Stimulated activated naive B cell treated with anti-CD40 and anti-IgM and Interleukin-4, amounts not matched to agents 10 μg/mL and 1 μg/mL and 100 μg/mL, for 72 hours (primary cell): ENCODE results near the gene AOPEP.

Experiments used
- ATAC-seq, 2 donors: fragments of 150-1000 bp; cut with Tn5 transposase; replicated peaks; 2 replicates each; pipeline ENCODE4 v1.10.0; 2021; ENCODE audit warnings: moderate library complexity in 1 of 2
- DNase-seq: peaks from one replicate; pipeline ENCODE4 v3.0.0; 2021
- H3K27ac Mint-ChIP-seq: one replicate; pipeline ENCODE4 v1.8.0; 2022; ENCODE audit warnings: mild to moderate bottlenecking, mixed read lengths
- H3K27me3 Mint-ChIP-seq, 2 donors: one replicate each; pipeline ENCODE4 v1.8.0; 2022; ENCODE audit warnings: mixed read lengths in 2 of 2
- H3K36me3 Mint-ChIP-seq, 2 donors: one replicate each; pipeline ENCODE4 v1.8.0; 2022; ENCODE audit warnings: mixed read lengths in 2 of 2, mild to moderate bottlenecking in 1 of 2
- H3K4me1 Mint-ChIP-seq, 2 donors: one replicate each; pipeline ENCODE4 v1.8.0; 2022; ENCODE audit warnings: mixed read lengths in 2 of 2, mild to moderate bottlenecking in 1 of 2
- H3K4me3 Mint-ChIP-seq, 2 donors: one replicate each; pipeline ENCODE4 v1.8.0; 2022; ENCODE audit warnings: mild to moderate bottlenecking in 2 of 2, mixed read lengths in 2 of 2, moderate library complexity in 1 of 2
- H3K9me3 Mint-ChIP-seq, 2 donors: one replicate each; pipeline ENCODE4 v1.8.0; 2022; ENCODE audit warnings: mixed read lengths in 2 of 2, mild to moderate bottlenecking in 1 of 2

The AOPEP gene

DNA sequence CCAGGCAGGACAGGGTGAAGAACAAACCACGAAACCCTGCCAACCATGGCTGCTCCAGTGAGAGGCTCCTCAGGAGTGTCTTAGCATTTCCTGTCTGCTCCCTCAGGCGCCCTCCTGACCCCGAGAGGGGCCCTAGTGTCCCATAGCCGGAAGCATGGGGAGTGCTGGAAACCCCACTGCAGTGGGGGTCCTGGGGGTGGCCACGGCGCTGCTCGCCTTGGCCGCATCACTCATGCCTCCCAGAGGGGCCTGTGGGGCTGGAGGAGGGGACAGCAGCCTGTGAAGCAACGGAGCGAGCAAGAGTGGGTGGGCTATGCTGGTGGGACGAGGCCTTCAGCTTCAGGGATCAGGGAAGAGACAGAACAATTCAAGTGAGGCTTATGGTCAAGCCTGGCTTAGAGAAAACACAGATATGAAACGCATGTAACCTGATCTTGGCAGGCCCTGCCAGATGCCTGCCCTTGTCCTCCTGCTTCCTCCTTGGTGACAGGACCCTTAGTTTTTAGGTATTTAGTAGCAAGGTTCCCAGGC, 372.0 kb downstream of the AOPEP start:
- no peaks in the 10 kb centered on the region for H3K9me3 Mint-ChIP-seq
- DNase-seq (no peak), ATAC-seq (no peak)
- no peak overlapping the region for H3K4me3 Mint-ChIP-seq
- no peak overlapping the region for H3K27ac Mint-ChIP-seq
- H3K27me3 Mint-ChIP-seq: no peaks in the 10 kb centered on the region
- H3K4me1 Mint-ChIP-seq: no peaks in the 10 kb centered on the region
- peaks cover 17 to 27% of the 10 kb centered on the region in 2 donors for H3K36me3 Mint-ChIP-seq

DNA sequence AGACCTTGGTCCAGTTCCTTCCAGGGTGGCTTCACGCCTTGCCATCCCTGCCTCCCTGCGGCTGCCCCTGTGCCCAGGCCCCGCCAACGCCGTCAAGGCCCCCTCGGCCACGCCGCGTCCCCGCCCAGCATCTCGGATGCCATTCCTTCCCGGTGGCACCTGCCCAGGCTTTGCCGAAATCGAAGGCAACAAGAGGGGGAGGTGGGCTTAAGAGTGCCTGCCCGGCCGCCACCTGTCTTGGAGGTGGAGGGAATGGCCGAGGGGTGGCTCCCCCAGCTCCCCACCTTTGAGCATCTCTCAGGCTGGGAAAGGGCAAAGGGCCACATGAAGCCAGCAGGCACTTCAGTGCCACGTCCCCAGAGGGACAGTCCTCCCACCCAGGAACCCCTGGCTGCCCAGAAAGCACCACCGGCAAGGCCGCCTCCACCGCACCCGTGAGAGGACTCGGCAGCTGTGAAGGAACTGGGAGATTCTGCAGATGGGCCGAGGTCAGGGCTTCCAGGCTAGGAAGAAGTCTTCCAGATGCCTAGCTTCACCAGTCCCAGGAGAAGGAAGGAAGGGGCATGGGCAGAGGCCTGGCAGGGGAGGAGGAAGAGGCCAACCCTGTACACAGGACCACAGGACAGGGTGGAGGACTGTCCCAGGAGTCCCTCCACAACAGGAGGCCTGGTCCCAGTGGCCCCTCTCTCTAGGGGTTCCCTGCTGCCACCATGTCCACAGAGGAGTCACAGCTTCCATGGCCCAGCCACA, 373.0 kb downstream of the AOPEP start:
- Mint-ChIP-seq H3K4me1 (no peaks in the 10 kb centered on the region), H3K27ac (no peak overlapping the region), H3K4me3 (no peak overlapping the region), H3K9me3 (no peaks in the 10 kb centered on the region), H3K36me3 (peaks cover 18 to 29% of the 10 kb centered on the region in 2 donors), H3K27me3 (no peaks in the 10 kb centered on the region)
- DNase-seq (no peak), ATAC-seq (no peak)

DNA sequence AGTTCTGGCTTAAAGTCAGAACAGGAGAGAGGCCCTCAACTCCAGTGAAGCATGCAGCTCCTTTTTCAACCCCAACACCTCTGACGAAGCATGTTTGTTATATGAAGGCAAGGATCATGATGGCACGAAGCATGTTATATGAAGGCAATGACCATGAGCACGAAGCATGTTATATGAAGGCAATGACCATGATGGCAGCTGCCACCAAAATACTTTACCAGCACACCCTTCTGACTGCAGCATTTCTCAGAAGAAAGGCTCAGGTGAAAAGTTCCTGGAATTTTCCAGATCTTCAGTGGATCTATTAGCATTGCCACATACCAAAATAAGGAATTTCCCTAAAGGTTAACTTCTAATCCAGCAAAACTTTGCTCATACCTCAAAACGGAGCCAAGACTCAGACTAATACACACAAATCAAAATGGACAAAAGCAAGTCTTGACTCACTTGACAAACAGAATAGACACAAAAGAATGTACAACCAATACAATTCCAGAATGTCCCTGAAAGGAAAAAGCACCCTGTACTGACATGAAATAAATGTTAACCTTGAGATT, 373.6 kb downstream of the AOPEP start:
- H3K27me3 Mint-ChIP-seq: no peaks in the 10 kb centered on the region
- H3K9me3 Mint-ChIP-seq: no peaks in the 10 kb centered on the region
- DNase-seq: no peak
- H3K4me1 Mint-ChIP-seq: no peaks in the 10 kb centered on the region
- no peak overlapping the region for H3K4me3 Mint-ChIP-seq
- no peak for ATAC-seq
- H3K27ac Mint-ChIP-seq: no peak overlapping the region
- H3K36me3 Mint-ChIP-seq: peaks cover 16 to 28% of the 10 kb centered on the region in 2 donors

GRCh38 chr9:95101326-95101725, 374.8 kb downstream of the AOPEP start:
- no peaks in the 10 kb centered on the region for H3K9me3 Mint-ChIP-seq
- H3K27ac Mint-ChIP-seq: no peak overlapping the region
- H3K36me3 Mint-ChIP-seq: peaks cover 14 to 28% of the 10 kb centered on the region in 2 donors
- H3K4me1 Mint-ChIP-seq: no peaks in the 10 kb centered on the region
- no peak for DNase-seq
- no peak for ATAC-seq
- H3K4me3 Mint-ChIP-seq: no peak overlapping the region
- no peaks in the 10 kb centered on the region for H3K27me3 Mint-ChIP-seq

DNA sequence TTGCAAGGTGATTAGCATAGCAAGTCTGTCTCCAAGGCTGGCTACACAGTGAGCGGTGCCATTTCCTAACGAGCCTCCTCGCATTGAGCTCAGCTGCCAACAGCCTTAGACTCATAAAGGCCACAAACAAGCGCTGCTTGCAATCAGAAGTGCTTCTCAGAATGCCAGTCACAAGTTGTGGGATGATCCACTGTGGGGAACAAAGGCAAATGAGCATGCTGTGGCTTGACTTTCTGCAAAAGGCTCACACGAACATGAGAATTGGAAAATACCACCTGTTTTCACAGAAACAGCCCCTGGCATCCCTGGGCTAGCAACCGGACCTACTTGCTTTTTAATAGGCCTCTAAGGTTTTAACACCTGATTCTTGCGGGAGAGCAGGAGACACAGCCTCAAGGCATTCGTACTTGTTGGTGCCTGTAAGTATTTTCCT, 375.5 kb downstream of the AOPEP start:
- Mint-ChIP-seq H3K4me3 (no peak overlapping the region), H3K27ac (no peak overlapping the region), H3K36me3 (peaks cover 17 to 32% of the 10 kb centered on the region in 2 donors), H3K9me3 (no peaks in the 10 kb centered on the region), H3K4me1 (no peaks in the 10 kb centered on the region), H3K27me3 (no peaks in the 10 kb centered on the region)
- ATAC-seq (no peak), DNase-seq (no peak)

DNA sequence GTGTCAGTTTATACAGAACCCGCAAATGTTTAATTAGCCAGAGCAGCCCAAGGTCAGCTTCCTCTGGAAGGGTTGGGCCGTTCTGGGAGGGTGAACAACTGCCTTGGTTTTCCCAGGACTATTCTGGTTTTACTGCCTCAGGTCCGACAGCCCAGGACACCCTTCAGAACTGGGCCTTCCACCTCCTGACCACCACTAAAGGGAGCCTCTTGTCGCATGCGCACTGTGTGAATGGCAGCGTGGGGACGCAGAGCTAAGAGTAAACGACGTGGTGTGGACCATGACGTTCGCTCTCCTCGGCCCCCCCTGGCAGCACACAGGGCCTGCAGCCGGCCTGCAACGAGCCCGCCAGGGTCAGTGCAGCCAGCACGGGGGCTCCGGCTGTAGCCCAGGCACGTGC, 376.1 kb downstream of the AOPEP start:
- no peak overlapping the region for H3K4me3 Mint-ChIP-seq
- peaks cover 18 to 31% of the 10 kb centered on the region in 2 donors for H3K36me3 Mint-ChIP-seq
- no peak overlapping the region for H3K27ac Mint-ChIP-seq
- no peak for DNase-seq
- ATAC-seq: no peak
- H3K9me3 Mint-ChIP-seq: no peaks in the 10 kb centered on the region
- H3K27me3 Mint-ChIP-seq: no peaks in the 10 kb centered on the region
- no peaks in the 10 kb centered on the region for H3K4me1 Mint-ChIP-seq

DNA sequence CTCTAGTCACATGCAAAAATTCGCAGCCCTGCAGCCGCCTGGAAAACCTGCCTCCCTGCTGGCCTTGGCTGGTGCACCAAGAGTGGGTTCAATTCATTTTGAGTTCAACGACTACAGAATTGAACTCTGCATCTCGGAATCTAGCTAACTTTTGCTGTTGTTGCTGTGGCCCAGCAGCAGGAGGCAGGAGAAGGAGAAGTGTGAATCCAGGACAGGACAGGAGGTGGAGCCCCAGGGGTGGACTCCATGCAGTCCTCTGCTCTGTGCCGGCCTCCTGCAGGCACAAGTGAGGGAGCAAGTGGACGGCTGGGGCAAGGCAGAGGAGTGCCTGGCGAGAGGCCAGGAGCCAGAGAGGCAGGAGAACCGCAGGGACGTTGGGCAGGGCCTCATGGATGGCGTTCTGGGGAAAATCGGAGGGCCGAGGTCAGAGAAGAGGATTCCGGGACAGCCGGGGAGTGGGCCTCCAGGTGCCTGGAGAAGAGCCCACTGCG, 376.8 kb downstream of the AOPEP start:
- no peaks in the 10 kb centered on the region for H3K27me3 Mint-ChIP-seq
- peaks cover 16 to 31% of the 10 kb centered on the region in 2 donors for H3K36me3 Mint-ChIP-seq
- peak overlapping the region; percentile 76 for H3K27ac Mint-ChIP-seq
- no peak overlapping the region for H3K4me3 Mint-ChIP-seq
- ATAC-seq: no peak
- DNase-seq: no peak
- H3K9me3 Mint-ChIP-seq: no peaks in the 10 kb centered on the region
- H3K4me1 Mint-ChIP-seq: no peaks in the 10 kb centered on the region

DNA sequence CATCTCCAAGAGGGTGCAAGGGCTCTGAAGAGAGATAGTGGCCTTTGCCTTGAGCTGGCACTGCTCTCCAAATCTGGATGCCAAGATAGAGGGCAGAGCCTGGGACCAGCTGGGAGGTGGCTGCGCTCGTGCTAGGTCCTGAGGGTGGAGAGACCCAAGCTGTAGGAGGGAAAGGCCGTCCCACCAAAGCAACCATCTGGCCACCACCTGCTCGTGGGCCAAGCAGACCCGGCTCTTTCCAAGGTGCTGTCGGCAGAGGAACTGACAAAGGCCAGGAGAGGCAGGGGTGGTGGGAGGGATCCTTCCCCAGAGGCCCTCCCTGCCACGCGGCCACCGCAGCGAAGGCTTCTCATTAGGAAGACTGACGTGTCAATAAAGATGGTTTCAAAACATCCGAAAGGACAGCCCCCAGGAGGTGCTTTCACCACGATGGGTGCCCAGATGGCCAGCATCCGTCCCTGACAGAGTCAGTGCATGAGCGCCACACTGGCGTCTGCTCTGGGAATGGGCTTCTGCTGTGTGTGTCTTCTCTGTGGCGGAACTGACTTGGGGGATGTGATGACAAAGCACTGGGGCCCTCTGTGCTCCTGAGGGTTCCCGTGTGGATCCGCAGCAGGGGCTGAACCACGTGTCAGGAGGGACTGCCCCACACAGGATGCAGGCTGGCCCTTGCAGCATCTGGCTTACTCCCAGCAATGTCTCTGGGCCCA, 377.5 kb downstream of the AOPEP start:
- Mint-ChIP-seq H3K27me3 (no peaks in the 10 kb centered on the region), H3K9me3 (no peaks in the 10 kb centered on the region), H3K36me3 (peaks cover 15 to 36% of the 10 kb centered on the region in 2 donors), H3K27ac (no peak overlapping the region), H3K4me1 (no peaks in the 10 kb centered on the region), H3K4me3 (no peak overlapping the region)
- no peak for DNase-seq
- no peak for ATAC-seq

- Mint-ChIP-seq H3K4me3 (no peak overlapping the region), H3K36me3 (peaks cover 13 to 36% of the 10 kb centered on the region in 2 donors), H3K9me3 (no peaks in the 10 kb centered on the region), H3K4me1 (no peaks in the 10 kb centered on the region), H3K27me3 (no peaks in the 10 kb centered on the region), H3K27ac (no peak overlapping the region)
- ATAC-seq: no peak
- DNase-seq: no peak
These were observed 378.1 kb downstream of the AOPEP start for GRCh38 chr9:95104581-95104960.

DNA sequence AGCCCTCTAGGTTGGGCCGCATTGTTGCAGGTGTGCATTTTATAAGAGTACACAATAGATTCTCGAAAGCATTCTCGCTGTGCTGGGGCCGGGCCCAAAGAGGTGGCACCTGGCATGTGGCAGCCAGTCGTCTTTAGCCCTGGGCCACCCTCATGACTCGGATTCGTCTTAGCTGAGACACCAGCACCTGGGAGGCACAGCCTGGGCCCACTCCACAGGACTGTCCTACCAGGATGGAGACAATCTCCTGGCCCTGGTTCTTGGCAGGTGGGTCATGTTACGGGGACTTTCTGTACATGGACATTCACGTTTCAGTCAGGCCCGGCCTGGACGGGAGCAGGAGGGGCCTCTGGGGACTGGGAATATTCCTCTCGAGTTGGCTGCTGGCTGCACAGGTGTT, 378.5 kb downstream of the AOPEP start:
- H3K27ac Mint-ChIP-seq: no peak overlapping the region
- ATAC-seq: no peak
- H3K27me3 Mint-ChIP-seq: no peaks in the 10 kb centered on the region
- H3K36me3 Mint-ChIP-seq: peaks cover 9 to 35% of the 10 kb centered on the region in 2 donors
- H3K9me3 Mint-ChIP-seq: no peaks in the 10 kb centered on the region
- DNase-seq: no peak
- H3K4me3 Mint-ChIP-seq: no peak overlapping the region
- H3K4me1 Mint-ChIP-seq: no peaks in the 10 kb centered on the region

DNA sequence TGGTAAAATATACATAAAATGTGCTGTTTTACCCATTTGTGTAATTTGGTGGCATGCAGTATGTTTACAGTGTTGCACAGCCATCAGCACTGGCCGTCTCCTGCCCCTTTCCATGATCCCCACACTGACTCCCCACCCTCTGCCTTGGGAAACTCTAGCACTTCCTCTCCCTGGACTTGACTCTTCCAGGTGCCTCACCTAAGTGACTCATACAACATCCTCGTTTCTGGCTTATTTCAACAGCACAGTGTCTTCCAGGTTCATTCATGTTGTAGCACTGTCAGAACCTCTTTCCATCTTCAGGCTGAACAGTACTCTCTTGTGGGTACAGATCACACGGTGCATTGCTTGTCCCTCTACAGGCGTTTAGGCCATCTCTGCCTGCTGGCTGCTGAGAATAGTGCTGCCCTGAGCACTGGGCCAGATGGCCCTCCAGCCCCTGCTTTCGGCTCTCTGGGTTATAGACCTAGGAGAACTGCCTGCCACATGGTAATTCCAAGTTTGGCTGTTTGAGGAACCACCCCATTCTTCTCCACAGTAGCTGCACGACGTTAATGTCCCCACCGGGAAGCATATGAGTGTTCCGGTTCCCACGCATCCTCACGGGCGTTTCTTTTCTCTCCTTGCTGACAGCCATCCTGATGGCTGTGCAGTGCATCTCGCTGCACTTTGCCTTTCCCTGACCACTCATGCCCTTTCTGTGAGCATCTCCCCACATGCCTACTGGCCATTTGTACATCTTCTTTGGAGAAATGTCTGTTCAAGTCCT, 379.2 kb downstream of the AOPEP start:
- Mint-ChIP-seq H3K27me3 (no peaks in the 10 kb centered on the region), H3K4me1 (no peaks in the 10 kb centered on the region), H3K9me3 (no peaks in the 10 kb centered on the region), H3K4me3 (no peak overlapping the region), H3K36me3 (peaks cover 9 to 34% of the 10 kb centered on the region in 2 donors), H3K27ac (no peak overlapping the region)
- ATAC-seq (no peak), DNase-seq (no peak)

DNA sequence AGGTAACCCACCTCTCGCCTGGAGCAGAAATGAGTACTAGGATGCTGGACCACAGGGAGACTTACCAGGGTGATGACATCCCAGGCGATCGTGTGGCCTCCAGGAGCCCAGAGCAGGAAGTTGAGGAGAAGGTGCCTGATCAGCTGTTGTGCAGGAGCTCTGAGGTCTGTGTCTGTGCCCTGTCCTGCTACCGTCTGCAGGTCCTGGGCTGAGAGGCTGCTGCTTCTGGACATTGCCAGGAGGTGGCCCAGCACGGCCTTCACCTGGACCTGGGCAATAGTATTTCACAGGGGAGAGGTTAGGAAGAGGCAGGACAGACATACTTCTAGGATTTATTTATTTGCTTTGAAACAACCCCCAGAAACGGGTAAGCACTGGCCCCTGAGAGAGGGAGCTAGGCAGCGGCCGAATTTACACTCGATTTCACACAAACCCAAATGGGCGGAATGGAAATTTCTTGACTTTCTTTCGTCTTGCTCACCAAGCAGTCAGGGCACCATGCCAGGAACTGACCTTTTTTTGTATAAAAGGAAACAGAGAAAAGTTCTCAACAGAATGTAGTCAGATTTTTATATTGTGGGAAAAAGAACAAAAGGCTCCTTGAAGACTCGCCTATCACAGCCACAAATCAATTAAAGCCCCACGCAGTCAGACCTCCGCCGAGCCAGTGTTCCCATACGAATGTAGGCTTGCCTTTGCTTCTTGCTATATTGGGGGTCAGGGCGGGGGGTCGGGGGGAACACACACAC, 380.7 kb downstream of the AOPEP start:
- ATAC-seq (no peak), DNase-seq (no peak)
- no peak overlapping the region for H3K27ac Mint-ChIP-seq
- peaks cover 10 to 44% of the 10 kb centered on the region in 2 donors for H3K36me3 Mint-ChIP-seq
- H3K4me1 Mint-ChIP-seq: no peaks in the 10 kb centered on the region
- no peaks in the 10 kb centered on the region for H3K9me3 Mint-ChIP-seq
- no peaks in the 10 kb centered on the region for H3K27me3 Mint-ChIP-seq
- H3K4me3 Mint-ChIP-seq: no peak overlapping the region

DNA sequence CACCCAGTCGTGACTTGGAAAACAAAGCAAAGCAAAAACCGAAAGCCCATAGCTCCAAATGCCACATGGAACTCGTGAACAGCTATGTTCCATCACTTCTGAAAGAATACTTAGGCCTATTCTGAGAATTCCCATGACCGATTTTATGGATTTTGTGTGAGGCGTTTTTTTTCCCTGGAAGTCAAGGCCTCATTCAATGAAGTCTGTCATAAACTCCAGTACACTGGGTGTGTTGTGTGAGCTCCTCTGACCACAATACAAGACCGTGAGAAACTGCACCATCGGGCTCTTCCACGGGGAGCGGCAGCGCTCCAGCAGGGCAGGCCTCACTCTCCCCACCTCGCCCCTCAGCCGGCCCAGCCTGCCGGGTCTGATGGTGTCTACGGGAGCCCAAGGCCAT, 381.5 kb downstream of the AOPEP start:
- Mint-ChIP-seq H3K4me1 (no peaks in the 10 kb centered on the region), H3K27me3 (no peaks in the 10 kb centered on the region), H3K4me3 (no peak overlapping the region), H3K9me3 (no peaks in the 10 kb centered on the region), H3K36me3 (peaks cover 12 to 52% of the 10 kb centered on the region in 2 donors), H3K27ac (no peak overlapping the region)
- no peak for DNase-seq
- no peak for ATAC-seq
